ENCODE data around the gene SYT6.
"Not testable (repeated sequence)": the region's sequence is repeated elsewhere in the genome, so short reads cannot be mapped to it uniquely, and the experiment has no call there.

Gene SYT6

DNA sequence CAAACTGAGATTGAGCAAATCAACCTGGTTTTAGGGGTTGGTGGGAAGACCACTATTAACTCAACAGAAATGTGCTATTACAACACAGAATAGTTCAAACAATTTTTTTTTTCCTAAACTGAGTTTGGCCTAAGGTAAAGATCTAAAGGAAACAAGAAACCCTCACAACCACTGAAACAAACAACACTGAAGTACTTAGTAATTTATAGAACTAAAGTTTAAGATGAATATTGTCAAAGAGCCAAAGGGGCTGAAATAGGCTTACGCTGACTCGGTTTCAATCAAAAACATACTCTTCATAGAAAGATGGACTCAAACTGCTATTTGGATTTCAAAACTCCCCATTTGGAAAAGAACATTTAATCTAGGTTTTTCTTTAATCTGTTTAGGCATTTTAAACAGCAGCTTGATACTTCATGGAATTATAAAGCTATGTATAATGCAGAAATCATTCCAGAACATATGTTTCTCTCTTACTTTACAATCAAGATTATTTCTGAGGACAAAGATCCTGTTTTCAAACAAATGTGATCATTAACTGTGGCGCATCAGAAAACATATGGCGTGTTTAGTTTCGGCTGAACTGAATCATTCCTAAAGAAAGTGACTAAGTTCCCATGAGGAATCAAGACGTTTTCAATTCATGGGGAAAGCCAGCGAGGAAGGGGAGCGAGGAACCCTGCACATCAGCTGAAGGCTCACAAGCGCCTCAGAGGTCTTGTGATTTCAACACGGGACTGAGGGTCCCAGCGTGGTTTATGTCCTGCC is 62.7 kb downstream of the SYT6 start:
- DNase-seq, result no peak

DNA sequence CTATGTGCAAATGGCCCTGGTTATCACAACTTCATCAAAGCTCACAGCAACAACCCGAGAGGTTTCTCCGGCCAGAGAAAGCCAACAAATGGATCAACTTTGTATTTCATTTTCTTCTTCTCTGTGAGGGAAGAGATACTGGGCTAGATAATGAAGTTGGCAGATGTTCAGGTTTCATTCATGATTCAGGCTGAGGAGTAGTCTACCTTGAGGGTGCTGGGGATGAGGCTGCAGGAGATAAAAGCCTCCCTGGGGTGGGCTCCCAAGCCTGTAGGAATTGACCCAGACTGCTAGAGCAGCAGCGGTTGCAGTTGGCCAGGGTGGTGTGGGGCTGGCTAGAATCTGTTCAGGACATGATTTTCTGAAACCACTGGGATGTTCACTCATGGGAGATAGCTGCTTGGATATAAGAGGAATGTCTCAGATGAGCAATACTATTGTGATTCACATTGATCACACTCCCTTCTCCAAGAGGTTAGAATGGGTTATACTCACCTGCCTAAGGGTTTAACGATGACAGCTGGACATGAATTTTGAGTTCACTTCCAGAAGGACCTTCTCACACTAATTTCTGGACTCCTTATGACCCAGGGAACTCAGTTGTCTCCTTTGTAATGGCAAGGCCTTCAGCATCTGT is 64.0 kb downstream of the SYT6 start:
- DNase-seq, result no peak

DNA sequence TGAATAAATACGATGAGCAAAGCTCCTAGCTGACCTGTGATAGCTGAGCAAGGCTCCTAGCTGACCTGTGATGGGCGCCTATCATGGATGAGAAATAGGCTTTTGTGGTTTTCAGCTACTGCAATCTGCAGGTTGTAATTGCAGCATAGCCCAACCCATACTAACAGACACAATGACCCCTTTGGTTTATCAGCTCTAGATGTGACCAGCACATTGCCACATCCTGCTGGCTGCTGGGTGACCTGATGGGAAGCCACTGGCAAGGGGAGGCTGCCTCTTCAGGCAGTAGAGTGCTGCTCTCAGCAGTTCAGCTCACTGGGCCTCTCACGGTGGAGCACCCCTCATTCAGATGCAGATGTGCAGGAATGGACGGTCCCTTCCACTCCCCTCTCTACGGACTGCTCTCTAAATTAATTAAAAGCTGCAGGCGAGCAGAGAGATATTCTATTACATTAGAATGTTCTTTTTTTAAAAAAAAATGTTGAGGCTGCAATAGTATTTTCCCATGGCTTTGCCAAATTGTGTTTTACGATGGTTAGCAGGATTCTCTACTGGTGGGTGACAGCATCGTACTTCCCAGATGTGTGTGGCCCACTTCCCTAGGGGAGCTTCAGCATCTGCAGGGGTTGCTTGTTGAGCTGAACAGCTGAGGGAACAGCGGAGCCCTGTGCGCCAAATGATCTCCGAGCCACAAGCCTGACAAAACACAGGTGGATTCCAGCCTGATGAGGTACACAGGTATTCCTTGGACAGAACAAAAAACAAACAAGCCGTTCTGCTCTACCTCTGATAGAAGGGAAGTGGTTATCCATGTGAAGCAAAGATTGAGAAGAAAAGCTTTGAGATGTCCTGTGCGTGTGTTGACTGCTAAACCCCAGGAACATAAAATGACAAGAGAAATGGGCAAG is 65.0 kb downstream of the SYT6 start:
- no peak for DNase-seq

DNA sequence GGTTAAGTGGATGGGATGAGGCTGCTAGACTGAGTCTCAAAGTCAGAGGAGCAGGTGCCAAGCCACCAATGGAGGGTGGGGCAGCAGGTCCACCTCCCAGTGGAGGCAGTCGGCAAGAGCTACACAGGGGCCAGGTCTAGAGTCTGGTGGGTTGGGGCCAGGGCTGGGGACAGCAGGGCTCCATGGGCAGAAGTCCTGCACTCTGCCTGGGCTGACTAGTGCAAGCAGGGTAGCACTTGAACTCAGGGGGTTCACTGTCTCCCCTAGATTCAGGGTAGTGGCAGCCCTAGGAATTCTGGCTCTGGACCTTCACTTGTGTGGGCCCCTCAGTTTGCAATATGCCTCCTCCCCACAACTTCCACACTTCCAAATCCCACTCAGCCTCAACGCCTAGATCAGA is 66.2 kb downstream of the SYT6 start:
- DNase-seq, result no peak

DNA sequence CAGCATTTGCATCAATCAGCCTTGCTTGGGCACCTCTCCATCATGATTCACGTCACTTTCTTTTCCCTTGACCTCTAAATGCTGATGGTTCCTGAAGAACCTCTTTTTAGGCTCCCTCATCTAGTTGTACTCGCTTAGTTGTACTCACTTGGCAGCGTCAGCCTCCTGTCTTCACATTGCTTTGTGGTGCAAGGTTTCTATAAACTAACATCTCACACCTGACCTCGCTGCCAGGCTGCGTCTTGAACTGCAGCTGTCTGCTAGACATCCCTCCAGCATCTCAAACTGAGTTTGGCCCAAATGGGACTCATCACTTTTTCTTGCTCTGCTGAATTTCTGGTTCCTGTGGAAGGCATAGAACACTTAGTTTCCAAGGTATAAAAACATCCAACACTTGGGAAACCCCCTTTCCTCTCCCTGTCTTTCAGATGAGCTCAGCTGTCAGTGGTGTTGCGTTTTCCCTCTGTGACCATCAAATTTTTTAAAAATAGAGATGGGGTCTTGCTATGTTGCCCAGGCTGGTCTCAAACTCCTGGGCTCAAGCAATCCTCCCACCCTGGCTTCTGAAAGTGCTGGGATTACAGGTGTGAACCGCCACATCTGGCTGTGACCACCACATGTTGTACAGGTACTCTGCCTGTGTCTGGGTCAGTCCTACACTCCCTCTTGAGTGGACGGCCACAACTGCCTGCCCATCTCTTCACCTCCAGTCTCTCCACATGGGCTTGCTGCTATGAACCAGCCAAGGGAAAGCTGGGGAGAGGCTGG is 66.9 kb downstream of the SYT6 start:
- no peak for DNase-seq

DNA sequence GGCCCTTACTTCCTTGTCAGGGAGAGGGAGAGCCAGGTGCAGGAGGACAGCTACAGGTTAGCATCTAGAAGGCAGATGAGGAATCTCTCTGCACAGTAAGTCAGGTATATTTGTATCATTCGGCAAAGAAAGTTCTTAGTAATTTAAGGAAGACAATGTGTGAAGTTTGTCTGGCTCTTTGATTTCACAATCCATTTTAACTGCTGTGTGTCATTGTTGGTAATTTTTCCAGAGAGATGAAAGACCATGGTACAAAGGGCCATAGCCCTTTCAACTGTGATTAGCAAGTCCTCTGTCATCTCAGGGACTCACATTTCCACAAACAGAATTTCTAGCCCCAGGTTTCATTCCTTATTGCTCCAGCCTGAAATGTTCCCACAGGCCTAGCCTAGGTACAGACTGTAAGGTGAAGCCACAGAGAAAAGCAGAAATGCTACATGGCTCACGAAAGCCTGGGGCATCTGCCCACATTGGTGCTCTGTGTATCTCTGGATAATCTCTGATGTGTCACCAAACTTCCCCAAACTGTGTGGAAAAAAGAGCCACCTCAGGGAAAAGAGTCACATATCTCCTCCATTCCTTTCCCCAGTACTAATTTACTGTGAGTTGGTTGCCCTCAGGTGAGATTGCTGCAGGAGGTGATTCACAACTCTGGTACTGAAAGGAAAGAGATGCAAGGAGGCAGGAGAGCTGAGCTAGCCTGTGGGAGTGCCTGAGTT is 70.6 kb downstream of the SYT6 start:
- no peak for DNase-seq

DNA sequence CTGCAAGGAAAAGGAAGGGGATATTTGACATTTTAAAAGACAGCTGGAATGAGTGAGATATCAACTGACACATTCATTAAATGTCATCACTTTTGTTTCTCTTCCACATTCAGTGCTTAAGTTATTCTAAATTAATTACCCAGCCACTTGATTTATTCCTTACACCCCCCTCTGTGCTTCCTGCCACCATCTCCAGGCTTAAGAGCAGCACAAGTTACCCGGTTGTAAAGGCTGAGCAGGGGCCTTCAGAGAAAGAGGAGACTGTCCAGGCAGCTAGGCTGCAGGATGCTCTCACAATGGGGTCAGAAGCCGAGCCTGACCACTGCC is 71.4 kb downstream of the SYT6 start:
- DNase-seq, result no peak

DNA sequence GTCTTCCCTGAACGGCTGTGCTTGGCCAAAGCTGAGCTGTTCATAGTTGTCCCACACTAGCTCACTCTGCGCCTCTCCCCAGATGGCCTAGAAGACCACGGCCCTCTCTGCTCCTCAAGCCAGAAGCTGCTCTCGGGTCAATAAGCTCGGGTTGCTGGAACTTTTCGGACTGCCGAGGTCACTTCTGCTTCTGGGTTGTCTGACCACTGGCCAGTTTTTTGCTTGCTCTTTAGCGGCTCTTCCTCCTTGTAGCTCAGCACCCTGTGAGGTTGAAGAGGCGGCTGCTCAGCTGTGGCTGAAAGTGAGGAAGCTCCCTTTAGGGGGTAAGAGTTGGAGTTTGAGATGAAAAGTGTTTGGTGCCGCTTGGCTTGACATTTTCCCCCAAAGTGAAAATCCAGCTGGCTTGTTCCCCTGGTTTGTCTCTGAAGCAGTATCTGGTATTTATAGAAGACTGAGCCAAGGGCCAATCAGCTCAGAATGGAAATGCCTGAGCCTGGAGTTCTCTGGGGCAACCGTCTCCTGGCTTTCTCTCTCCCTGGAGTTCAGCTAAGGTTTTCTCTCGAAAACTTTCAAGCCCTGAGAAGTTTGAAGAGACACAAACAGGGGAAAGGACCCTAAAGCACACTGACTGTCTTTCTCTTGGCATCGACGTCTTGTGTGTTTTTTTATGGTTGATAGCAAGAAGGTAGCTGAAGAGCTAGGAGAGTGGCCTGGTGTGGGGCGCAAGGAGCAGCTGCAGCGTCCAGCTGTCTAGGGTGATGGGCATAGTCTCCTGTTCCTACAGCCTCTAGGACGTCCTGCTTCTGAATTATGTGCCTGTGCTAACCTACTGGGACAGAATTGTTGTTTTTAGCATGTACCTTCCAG is 72.0 kb downstream of the SYT6 start:
- DNase-seq, result no peak

DNA sequence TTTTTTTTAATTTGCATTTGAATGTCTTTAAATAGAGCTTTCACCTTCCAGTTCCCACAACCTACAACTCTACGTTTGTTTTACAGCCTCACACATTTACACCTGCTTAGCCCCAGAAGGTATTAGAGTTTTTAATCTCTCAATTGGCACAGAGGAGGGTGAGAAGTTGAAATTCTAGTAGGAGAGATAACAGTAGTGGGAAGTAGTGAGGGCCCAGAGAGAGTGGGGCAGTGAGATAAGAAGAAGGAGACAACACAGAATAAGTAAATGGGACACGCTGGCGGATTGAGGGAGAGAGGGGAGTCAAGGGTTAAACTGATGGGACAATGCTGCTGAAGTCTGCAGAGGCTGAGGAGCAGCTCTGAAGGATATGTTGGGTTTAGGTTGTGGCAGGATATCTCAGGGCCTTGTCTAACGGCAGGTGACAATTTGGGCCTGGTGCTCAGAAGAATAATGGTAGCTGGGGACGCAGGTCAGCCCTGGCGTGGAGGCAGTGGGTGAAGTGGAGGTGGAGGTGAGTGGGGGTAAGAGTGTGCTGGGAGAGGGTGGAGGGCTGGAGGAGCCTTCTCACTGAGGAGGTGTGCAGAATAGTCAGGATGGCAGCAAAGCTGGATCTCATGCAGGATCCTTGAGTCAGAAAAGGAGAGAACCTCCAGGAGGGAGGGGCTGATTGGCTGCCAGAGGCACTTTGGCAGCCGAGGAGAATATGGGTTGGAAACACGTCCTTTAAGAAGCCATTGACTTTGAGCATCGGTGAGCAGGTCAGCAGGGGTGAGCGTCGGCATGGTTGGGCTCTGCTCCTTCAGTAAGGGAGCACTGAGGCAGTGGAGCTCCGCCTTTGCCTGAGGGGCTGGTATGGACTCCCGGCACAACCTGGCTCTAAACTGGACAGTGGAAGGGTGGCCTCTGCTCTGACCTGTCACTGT is 72.9 kb downstream of the SYT6 start:
- no peak for DNase-seq

DNA sequence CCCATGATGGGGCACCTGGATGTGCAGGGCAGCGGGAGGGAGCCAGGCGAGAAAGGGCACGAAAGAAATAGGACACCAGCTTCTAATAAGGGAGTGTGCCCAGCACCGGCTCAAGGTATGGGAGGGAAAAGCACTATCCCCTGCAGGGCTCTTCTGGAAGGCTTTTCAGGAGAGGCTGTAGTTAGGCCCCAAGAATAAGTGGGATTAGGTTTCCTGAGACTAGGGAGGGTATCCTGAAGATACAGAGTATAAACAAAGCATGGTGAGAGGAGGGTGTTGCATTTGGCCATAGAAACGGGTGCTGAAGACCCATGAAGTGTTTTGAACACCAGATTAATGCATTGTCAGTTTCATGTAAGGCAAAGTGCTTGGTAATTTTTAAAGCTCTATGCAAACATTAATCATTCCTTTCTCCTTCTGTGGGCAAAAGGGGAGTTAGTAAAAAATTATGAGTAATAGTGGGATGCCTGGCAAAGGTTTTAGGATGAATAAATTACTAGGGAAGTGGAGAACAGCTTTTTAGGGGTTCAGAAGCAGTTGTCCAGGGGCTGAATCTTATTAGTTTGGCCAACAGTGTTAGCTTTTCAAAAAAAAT is 74.0 kb downstream of the SYT6 start:
- DNase-seq, result no peak

DNA sequence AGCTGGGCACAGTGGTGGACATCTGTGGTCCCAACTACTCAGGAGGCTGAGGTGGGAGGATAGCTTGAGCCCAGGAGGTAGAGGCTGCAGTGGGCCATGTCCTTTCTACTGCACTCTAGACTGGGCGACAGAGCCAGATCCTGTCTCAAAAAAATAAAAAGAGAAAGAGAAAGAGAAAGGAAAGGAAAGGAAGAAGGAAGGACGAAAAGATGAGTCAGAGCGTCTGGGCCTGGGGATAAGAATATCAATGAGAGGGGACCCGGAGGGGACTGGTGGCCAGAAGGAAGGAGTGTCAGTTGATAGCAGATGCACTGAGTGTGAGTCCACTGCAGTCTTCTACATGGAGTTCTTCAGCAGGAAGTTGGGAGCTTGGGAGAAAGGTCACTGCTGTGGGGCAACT is 75.6 kb downstream of the SYT6 start:
- no peak for DNase-seq

DNA sequence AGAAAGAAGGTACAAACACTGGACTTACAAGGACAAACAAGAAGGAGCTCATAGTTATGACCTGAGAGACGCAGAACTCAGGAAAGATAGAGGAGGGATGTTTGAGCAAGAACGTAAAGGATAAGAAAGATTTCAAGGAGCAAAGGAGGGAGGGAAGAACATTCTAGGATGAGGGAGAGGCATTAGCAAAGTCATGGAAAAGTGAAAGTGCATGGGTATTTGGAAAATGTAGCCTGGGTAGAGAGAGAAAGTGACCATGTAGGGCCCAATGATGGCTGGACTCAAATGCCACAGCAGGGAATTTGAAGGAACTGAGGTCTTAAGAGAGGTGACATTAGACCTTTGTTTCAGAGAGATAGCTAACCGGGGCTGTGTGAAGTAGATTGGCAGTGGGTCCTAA is 76.5 kb downstream of the SYT6 start:
- DNase-seq, result no peak

DNA sequence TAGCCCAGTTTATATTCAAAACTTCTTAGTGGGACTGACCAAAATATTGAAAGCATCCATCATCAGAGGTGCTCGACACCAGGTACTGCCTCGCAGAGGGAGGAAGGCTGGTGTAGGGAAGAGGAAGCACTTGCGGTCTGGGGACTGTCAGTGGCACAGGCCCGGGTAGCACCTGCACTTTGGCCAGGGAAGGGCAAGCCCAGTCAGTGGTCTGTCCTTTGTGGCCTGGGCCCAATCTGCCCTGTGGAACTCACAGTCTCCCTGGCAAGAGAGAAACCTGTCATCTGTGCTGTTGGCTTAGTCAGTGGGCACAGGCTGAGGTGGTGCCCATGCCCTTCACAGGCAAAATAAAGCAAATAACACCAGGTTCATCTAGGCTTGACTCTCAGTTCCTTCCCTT is 77.4 kb downstream of the SYT6 start:
- DNase-seq, result no peak

DNA sequence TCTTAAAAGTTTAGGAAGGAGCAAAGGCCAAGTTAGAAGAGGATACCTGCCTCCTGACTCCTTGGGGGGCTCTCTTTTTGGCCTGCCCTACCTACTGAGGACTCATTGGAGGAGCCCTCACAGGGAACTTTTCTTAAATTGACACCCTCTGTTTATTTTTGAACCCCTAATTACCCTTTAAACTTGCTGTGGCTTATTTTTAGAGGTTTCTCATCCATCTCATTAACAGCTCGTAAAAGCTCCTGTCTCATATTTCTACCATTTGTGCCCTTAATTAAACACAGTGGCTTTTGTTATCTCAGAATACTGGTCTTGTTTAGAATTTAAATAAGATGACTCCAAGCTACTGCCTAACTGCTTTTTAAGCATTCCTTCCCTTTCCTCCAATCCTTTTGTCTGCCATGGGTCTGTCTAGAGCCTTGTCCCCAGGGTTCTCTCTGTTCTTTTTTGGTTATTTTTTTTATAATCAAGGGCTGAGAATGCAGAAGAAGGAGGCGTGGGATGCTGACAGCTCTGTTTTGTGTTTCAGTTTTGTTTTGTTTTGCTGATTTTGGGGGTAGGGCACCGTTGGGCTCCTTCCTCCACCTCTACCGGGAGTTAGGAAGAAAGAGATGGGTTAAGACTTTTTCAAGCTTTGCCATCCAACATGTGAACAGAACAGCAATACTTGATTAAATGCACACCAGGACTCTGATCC is 78.0 kb downstream of the SYT6 start:
- DNase-seq, result no peak

DNA sequence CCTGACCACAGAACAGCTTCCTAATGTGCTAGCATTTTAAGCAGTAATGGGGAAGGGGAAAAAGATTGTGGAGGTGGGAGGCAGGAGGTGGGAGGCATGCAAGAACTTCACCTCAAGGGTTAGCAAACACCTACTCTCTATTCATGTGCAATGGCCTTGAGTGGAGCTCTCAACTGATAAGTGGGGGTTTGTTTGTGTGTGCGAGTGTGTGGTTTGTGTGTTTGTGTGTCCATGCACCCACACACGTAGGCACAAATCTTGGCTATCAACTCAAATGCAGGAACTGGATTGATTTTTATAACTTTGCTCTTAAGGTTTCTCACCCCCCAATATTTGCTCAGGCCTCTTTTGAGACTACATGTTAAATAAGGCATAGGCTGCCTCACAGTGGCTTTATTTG is 78.6 kb downstream of the SYT6 start:
- DNase-seq, result no peak

DNA sequence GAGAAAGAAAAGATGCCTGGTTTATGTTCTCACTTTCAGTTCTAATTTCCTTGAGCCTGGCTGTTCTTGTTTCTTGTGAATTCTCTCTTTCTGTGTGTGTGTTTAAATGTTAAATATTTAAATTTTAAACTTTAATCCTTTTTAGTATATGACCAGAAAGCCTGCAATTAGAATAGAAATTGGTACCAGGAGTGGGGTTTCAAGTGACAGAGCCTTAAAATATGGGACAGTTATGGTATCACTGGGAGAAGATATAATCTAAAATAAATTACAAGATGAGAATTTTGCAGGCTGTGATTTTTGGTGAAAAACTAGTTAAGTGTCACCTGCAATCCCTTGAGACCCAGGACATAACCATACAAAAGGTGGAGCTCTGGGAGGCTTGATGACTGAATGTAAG is 81.4 kb downstream of the SYT6 start:
- DNase-seq, result no peak

DNA sequence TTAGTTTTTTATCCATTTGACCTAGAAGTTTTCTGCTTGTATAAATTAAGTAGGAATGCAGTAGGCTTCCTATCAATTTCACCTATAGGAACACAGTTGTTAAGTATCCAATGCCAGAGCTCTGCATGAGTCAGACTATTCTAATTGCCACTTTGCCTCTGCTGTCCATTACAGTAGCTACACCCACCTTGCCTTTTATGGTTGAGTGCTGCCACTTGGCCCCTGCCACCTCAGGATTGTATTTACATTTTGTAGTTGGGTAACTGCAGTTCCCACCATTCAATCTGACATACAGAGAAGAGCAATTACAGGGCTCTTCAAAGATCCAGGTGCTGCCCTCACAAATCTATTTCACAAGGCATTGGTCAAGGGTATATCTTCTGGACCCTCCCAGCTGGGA is 83.9 kb downstream of the SYT6 start:
- DNase-seq, result not testable (repeated sequence)

DNA sequence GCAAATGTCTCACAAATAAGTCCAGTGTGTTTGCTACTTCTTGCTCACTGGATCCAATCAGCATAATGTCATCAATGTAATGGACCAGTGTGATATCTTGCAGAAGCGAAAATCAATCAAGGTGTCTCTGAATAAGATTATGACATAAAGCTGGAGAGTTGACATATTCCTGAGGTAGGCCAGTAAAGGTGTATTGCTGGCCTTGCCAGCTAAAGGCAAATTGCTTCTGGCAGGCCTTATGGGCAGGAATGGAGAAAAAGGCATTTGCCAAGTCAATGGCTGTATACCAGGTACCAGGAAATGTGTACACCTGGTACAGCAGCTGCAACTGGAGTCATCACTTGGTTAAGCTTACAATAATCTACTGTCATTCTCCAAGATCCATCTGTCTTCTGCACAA is 85.0 kb downstream of the SYT6 start:
- not testable (repeated sequence) for DNase-seq

DNA sequence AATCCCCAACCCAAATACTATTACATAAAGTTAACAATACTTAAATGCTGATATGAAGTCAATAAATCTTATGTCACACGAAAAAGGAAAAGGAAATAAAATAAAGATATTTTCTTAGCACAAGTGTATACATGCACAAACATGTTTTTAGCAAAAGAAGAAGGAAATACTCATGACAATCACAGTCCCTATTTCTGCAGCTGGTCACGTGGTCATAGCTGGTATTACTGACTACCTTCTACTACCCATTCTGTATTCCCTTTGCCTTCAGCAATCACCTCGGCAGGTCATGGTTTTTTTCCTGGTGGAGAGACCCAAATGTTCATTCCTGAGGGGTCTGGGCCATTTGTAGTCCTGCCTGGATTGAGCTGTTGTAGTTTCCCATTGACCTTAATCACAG is 88.0 kb downstream of the SYT6 start:
- not testable (repeated sequence) for DNase-seq
